Esophagus mucosa (tissue), 1 donor: ENCODE results near the gene SLC26A4. TPM values are rescaled to one million over a fixed set of nuclear protein-coding genes. Genes with fewer than 3 reads are reported as not detected.

ENCODE experiments used
- ATAC-seq: fragments of 200-7000 bp; cut with Tn5 transposase; one replicate; pipeline ENCODE4 v1.9.1; 2020
- total RNA-seq: library from RNA; stranded (reverse); gene quantifications from one replicate; pipeline ENCODE4 v1.2.4, GENCODE V29; 2023
- donor health status: DM: yes; HTN: yes; CAD: no.

The SLC26A4 gene
- total RNA-seq, 1 donor from 2014 or later, result 0.24 TPM

- peak; percentile 78 for ATAC-seq
Observed at GRCh38 chr7:107661081-107661864, 645 bp downstream of the SLC26A4 start.

- ATAC-seq, result no peak
Observed at GRCh38 chr7:107661865-107662379, 1.3 kb downstream of the SLC26A4 start.

DNA sequence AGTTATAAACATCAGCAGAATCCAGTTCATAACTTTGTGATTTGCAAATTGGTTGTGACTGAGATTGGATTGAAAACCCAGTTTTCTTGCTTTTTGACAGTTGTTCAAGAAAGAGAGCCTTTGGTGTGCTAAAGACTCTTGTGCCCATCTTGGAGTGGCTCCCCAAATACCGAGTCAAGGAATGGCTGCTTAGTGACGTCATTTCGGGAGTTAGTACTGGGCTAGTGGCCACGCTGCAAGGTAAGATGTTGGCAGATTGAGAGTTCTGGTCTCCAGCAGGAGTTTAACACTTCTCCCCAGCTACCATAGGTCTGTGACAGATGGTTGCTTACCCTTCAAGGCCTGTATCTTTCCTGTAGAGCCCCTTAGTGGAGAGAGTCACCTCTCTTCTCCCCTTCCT is 2.6 kb downstream of the SLC26A4 start:
- ATAC-seq, result no peak

- ATAC-seq, result peak; percentile 59
Observed at GRCh38 chr7:107666790-107667189, 6.2 kb downstream of the SLC26A4 start.

DNA sequence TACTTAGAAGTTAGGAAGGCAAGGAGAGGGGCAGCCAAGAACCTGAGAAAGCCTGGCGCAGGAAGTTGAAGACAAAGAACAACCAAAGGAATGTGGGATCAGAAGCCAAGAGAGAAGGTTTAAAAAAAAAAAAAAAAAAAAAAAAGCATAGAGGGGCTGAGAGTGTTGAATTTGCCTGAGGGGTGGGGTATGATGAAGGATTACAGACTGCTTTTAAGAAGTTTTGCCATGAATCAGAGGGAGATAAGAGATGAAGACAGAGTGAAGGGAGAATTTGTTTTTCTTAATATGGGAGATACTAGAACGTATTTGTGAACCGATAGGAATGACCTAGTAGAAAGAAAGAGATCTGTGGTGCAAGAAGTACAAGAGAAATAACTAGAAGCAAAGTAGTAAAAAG is 6.7 kb downstream of the SLC26A4 start:
- ATAC-seq, result no peak

- ATAC-seq, result no peak
Observed at GRCh38 chr7:107668296-107668695, 7.7 kb downstream of the SLC26A4 start.

- ATAC-seq, result no peak
Observed at GRCh38 chr7:107672183-107672582, 11.6 kb downstream of the SLC26A4 start.

GRCh38 chr7:107676249-107676648 is 15.6 kb downstream of the SLC26A4 start:
- no peak for ATAC-seq

DNA sequence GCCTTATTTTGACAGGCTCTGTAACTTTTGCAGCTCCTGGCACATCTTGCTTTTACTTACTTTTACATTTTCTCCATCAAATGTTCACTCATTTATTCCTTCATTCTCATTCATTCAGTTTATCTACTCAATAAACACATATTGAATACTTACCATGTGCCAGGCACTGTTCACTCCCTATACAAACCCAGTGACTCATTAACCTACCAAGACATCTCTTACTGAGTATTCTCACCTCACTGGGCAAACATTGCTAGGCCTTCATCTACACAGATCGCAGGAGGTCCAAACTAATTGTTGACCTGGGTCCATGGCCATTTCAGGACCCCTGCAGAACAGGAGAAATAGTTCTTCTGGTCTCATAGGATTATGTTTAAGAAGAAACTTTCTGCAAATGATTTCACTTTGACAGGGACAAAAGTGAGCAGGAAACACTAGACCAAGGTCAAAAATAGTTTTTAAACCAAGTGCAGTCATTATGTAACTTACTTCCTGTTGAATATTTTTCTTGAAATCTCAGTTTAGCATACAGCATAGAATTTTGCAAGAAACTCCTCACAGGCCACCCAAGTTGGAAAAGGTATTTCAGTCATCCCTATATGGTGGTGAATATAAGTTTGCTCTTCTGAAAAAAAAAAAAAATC is 17.6 kb downstream of the SLC26A4 start:
- no peak for ATAC-seq

- no peak for ATAC-seq
Observed at GRCh38 chr7:107680478-107680877, 19.9 kb downstream of the SLC26A4 start.

DNA sequence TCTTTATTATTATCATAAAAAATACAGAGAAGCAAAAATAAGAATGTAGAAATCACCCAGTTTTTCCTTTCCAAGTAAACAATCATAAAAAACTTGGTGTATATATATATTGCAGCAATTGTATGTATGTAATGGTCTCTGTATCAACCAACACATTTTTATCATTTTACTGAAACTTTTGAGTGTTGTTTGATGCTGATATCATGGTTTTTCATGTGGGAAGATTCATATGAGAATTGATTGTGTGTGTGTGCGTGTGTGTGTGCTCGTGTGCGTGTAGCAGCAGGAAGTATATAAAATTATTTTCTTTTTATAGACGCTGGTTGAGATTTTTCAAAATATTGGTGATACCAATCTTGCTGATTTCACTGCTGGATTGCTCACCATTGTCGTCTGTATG is 22.3 kb downstream of the SLC26A4 start:
- ATAC-seq, result no peak

- no peak for ATAC-seq
Observed at GRCh38 chr7:107684287-107684686, 23.7 kb downstream of the SLC26A4 start.

DNA sequence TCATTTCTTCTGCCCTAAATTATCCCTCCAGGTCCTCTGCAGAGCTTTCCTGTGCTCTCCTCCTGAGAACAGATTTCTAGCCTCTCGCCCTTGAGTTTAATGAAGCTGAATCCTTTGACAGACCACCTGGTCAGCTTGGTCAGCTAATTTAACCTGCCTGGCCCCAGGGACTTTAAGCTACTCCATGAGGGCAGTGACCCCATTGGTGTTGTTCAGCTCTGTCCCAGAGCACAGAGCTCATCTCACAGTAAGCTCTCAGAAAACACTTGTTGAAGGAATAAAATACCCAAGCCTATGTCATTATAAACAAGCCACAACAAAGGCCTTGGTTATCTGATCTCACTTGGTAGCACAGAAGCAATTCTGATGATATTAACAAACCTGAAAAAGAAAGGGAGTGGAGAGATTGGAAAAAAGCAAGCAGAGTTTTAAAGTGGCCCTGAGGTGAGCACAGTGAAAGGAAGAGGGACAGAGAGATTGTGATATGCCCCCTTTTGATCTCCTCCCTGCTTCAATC is 24.4 kb downstream of the SLC26A4 start:
- ATAC-seq, result no peak

DNA sequence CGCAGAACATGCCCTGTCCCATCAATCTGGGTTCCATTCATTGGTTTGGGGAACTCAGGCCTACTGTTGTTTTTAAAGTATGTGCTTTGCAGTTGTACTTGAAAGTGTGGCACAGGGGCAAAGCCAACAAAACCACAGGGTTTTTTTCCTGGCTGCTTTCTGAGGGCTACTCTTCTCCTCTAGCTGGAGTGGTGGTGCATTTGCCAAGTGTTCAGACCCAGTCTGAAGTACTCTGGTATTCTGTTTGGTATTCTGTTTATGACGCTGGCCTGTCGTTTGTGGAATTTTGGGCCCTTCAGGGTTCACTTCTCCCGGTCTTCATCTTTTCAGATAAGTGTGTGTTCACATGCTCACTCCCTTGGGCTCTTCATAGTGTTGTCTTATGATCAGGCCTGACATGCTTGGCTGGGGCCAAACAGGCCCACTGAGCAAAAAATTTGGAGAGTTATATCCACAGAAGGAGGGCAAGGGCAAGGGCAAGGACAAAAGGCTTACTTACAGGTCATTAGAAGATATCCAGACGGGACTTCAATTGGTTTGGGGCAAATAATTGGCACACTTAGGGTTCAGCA is 26.3 kb downstream of the SLC26A4 start:
- no peak for ATAC-seq

GRCh38 chr7:107687656-107688055 is 27.0 kb downstream of the SLC26A4 start:
- no peak for ATAC-seq

- no peak for ATAC-seq
Observed at GRCh38 chr7:107689553-107689952, 28.9 kb downstream of the SLC26A4 start.

GRCh38 chr7:107690084-107690483 is 29.5 kb downstream of the SLC26A4 start:
- ATAC-seq, result no peak

GRCh38 chr7:107690611-107691010 is 30.0 kb downstream of the SLC26A4 start:
- ATAC-seq, result no peak

DNA sequence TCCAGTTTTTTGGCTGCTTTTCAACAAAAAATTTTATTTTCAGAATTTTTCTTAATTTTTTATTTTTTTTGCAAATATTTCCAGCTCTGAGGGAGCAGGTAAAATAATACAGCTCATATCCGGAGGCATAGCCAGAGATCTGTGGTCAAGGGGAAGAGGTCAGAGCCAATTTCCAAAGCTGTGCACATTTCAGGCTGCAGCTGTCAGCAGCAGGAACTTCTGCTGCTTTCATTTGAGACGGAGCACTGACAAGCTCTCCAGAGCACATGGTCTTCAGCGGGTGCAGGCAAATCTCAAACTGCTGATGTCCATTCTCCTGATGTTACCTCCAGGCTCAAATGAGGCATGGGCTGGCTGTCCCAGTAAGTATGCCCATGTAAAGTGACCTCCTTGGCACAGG is 31.1 kb downstream of the SLC26A4 start:
- no peak for ATAC-seq

DNA sequence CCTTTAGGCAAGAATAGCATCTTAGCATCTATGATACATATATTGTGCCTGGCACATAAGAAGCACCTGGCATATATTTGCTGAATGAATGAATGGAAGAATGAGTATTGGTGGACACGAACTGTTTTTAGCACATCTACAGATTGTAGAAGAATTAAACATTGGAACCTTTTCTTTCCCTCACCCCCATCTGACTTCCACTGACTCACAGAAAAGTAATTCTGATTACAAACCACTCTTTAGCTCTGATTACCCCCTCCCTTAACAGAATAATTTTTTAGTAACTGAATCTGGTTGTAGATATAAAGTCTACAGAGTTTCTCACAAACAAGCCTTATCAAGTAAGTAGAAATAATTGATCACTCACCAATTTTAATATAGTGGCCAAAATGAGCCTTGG is 31.9 kb downstream of the SLC26A4 start:
- no peak for ATAC-seq

DNA sequence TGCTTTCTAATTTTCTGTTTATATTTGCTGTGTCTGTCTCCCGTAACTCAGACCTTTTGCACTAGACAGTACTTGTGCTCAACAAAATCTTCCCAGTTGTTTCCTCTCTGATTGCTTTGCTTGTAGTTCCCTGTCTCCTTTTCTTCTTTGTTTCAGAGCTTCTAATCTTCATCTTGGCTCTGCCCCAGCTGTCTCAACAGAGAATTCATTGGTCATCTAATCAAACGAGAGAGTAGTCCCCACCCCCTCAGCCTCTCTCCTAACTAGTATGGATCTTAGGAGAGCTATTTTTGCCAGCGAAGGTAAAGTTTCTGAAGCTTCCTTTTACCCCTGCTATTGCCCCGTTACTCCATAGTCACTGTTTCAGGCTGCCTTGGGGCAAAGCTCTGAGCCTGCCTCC is 32.8 kb downstream of the SLC26A4 start:
- no peak for ATAC-seq

DNA sequence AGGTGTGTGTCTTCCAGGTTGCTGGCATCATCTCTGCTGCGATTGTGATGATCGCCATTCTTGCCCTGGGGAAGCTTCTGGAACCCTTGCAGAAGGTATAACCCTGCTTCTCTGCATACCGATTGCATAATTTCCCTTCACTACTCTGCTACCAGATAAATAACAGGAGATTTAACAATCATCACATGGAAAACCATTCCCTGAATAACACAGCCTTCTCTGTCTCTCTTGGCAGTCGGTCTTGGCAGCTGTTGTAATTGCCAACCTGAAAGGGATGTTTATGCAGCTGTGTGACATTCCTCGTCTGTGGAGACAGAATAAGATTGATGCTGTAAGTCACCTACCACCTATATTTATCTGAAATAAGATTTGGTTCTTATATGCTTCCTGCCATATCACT is 33.8 kb downstream of the SLC26A4 start:
- no peak for ATAC-seq

GRCh38 chr7:107696330-107696946 is 35.8 kb downstream of the SLC26A4 start:
- no peak for ATAC-seq
